Activated CD8-positive, alpha-beta memory T cell treated with anti-CD3 and anti-CD28 coated beads for 1 hour (primary cell): Measurements from ENCODE around the gene AKAP1.

Experiments used
- DNase-seq, 2 donors: peaks; one replicate each; pipeline ENCODE4 v3.0.0-alpha.2; 2020; ENCODE audit warnings: low read depth in 1 of 2; ENCODE audit errors: extremely low read depth in 1 of 2

The AKAP1 gene

GRCh38 chr17:57158325-57158724, 73.3 kb downstream of the AKAP1 start:
- DNase-seq, result no peak

DNA sequence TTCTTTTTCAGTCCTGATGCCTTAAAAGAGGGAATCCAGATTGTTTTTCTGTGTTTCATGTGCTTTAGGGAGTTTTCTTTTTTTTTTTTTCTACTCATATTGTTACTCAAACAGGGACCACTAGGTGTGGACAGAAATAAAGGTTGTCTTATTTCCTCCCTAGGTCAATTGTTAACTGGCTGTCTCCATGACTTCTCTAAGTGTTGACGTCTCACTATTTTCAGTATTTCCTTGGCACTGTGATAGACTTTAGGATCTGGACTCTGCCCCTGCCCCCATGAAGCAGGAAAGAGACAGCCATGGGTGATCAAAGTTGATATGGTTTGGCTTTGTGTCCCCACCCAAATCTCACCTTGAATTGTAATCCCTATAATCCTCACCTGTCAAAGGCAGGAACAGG, 73.7 kb downstream of the AKAP1 start:
- no peak for DNase-seq

GRCh38 chr17:57160624-57161023, 75.6 kb downstream of the AKAP1 start:
- no peak for DNase-seq

- no peak for DNase-seq
These were observed 79.8 kb downstream of the AKAP1 start for GRCh38 chr17:57164814-57165213.

DNA sequence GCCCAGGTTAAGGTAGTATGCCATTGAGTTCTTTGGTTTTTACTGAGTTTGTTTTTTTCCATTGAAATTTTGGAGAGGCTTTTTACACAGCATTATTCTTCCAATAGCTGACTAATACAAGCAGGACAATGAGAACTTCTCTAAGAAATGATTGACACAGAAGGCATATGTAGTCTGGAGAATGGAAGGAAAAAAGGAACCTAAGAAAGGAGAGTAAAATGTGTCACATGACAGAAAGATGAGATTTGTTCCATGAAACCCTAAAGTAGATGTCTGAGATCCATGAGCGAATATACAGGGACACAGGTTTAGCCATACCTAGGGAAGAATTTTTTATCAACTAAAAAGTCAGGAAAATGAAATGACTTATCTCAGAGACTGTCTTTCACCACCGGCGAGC, 80.7 kb downstream of the AKAP1 start:
- no peak for DNase-seq

DNA sequence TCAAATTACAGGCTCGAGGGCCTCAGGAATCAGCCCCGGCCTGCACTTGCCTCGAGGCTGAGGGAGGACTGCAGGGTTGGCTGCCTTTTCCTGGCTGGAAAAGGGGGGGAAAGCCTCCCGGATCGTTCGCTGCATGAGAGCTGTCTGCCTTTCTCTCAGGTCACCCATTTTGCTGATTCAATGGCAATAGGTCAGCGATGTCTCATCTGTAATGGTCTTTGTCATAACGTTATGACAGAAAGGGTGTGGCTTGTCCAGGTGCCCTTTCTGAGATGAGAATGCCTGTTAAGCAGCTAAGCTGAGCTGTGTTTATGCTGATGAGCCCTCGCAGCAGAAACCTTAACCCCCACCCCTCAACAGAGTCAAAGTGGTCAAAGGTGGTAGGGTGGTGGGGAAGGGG, 81.8 kb downstream of the AKAP1 start:
- DNase-seq, result no peak

DNA sequence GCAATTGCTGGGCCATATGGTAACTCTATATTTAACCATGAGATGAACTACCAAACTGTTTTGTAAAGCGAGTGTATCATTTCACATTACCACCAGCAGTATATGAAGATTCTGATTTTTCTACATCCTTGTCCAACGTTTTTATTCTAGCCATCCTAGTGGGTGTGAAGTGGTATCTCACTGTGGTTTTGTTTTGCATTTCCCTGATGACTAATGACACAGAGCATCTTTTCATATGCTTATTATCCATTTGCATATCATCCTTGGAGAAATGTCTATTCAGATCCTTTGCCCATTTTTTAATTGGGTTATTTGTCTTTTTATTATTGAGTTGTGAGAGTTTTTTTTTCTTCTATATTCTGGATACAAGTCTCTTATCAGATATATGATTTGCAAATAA, 83.6 kb downstream of the AKAP1 start:
- DNase-seq, result no peak

DNA sequence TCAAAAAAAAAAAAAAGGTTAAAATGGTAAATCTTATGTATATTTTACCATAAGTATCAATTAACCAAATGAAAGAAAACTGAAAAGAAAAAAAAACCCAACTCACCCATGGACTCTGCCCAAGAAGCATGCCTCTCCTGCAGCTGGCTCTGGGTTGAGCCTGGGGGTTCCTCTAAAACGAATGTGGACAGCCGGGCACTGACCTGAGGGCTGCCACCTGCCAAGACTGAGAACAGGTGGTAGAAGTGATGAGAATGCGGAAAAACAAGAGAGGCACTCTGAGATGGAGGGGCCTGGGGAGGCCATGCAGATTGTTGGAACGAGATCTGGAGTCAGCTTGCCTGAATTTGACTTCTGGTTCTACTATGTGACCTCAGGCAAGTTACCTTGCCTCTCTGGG, 85.8 kb downstream of the AKAP1 start:
- DNase-seq, result no peak
